ENCODE data around the gene IFNA5. TPM values are rescaled to one million over a fixed set of nuclear protein-coding genes. Genes with fewer than 3 reads are reported as not detected.

IFNA5 gene
- total RNA-seq, 2 donors from 2014 or later = not detected

DNA sequence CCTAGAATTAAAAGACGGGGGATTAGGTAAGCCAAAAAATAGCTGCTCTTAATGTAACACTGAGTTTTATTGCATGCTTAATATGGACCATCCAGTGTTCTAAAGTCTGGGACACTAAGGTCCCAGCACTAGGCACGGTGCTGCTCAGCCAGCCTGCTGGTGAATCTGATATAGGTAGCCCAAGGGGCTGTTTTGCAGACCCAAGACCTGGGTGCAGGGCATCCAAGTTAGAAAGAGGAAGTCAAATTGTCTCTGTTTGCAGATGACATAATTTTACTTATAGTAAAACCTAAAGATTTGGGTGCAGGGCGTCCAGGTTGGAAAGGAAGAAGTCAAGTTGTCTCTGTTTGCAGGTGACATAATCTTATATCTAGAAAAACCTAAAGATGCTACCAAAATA is 17.8 kb downstream of the IFNA5 start:
- no peaks in the 10 kb centered on the region for H3K27me3 ChIP-seq
- no peaks in the 10 kb centered on the region for H3K36me3 ChIP-seq
- DNase-seq (ENCODE audit: low spot score) = no peak

DNA sequence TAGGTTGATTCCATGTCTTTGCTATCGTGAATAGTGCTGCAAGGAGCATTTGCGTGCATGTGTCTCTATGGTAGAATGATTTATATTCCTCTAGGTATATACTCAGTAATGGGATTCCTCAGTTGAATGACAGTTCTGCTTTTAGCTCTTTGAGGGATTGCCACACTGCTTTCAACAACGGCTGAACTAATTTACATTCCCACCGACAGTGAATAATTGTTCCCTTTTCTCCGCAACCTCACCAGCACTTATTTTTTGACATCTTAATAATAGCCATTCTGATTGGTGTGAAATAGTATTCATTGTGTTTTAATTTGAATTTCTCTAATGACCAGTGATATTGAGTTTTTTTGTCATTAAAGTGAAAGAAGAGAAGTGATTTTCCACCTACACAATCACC is 18.5 kb downstream of the IFNA5 start:
- no peaks in the 10 kb centered on the region for H3K36me3 ChIP-seq
- no peaks in the 10 kb centered on the region for H3K27me3 ChIP-seq
- no peaks in the 10 kb centered on the region for H3K9me3 ChIP-seq
- TF ChIP-seq, protein P1, sequence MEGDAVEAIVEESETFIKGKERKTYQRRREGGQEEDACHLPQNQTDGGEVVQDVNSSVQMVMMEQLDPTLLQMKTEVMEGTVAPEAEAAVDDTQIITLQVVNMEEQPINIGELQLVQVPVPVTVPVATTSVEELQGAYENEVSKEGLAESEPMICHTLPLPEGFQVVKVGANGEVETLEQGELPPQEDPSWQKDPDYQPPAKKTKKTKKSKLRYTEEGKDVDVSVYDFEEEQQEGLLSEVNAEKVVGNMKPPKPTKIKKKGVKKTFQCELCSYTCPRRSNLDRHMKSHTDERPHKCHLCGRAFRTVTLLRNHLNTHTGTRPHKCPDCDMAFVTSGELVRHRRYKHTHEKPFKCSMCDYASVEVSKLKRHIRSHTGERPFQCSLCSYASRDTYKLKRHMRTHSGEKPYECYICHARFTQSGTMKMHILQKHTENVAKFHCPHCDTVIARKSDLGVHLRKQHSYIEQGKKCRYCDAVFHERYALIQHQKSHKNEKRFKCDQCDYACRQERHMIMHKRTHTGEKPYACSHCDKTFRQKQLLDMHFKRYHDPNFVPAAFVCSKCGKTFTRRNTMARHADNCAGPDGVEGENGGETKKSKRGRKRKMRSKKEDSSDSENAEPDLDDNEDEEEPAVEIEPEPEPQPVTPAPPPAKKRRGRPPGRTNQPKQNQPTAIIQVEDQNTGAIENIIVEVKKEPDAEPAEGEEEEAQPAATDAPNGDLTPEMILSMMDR (IDR thresholded peaks at IDR 0.05) = no peak
- DNase-seq (ENCODE audit: low spot score) = no peak
- H3K4me3 ChIP-seq = no peak overlapping the region
- H3K27ac ChIP-seq = no peak overlapping the region
- no peaks in the 10 kb centered on the region for H3K4me1 ChIP-seq

More for the DNA sequence above, 17.8 kb downstream of the IFNA5 start:
- Histone ChIP-seq H3K4me1 (no peaks in the 10 kb centered on the region), H3K9me3 (no peaks in the 10 kb centered on the region), H3K27ac (no peak overlapping the region), H3K4me3 (no peak overlapping the region)
- TF ChIP-seq, protein P1 (IDR thresholded peaks at IDR 0.05) = no peak

DNA sequence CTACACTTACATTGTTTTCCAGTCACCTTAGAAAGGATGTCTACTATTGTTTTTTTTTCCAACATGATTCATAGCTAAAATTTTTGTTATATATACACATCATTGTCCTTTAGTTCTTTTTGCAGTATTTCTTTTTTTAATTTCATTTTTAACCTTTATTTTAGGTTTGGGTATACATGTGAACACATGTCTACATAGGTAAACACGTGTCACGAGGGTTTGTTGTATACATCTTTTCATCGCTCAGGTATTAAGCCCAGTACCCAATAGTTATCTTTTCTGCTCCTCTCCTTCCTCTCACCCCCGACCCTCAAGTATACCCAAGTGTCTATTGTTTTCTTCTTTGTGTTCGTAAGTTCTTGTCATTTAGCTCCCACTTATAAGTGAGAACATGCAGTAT is 19.0 kb downstream of the IFNA5 start:
- H3K4me1 ChIP-seq = no peaks in the 10 kb centered on the region
- no peak overlapping the region for H3K4me3 ChIP-seq
- DNase-seq (ENCODE audit: low spot score) = no peak
- H3K27me3 ChIP-seq = no peaks in the 10 kb centered on the region
- no peak overlapping the region for H3K27ac ChIP-seq
- H3K9me3 ChIP-seq = no peaks in the 10 kb centered on the region
- TF ChIP-seq, protein P1 (IDR thresholded peaks at IDR 0.05) = no peak
- no peaks in the 10 kb centered on the region for H3K36me3 ChIP-seq

DNA sequence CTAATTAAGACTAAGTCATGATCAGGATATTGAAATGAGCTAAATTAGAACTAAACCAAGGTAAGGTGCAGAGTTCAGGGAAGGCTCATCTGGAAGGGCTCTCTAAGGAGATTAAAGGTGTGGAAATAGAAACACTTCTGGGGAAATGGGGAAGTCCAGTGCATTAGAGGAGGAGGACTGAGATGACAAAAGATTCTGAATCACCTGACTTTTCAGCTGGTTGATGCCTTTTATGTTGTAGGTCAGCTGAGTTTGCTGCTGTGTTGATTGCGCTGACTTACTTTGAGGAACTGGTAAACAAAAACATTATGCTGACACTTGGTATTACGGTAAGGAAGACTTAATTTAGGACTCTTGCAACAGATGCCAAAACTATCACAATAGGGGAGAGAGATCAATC is 23.8 kb downstream of the IFNA5 start:
- H3K9me3 ChIP-seq = no peaks in the 10 kb centered on the region
- TF ChIP-seq, protein P1 (IDR thresholded peaks at IDR 0.05) = no peak
- no peak for DNase-seq (ENCODE audit: low spot score)
- no peaks in the 10 kb centered on the region for H3K4me1 ChIP-seq
- H3K27me3 ChIP-seq = no peaks in the 10 kb centered on the region
- H3K36me3 ChIP-seq = no peaks in the 10 kb centered on the region
- H3K4me3 ChIP-seq = no peak overlapping the region
- H3K27ac ChIP-seq = no peak overlapping the region

DNA sequence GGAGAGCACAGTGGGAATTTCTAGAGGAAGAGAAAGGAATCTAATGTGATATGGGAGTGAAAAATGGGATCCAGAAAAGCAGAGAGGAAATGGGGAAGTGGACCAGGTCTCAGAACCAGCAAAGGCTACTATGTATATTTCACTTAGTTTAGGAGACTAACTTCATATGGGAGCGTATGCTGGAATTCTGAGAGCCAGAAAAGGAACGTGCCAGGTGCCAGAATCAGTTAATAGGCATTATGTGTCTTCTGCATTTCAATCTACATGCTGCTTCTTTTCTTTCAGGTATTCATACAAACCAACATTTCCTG is 36.8 kb downstream of the IFNA5 start:
- TF ChIP-seq, protein P1 (IDR thresholded peaks at IDR 0.05) = no peak
- DNase-seq (ENCODE audit: low spot score) = no peak
- Histone ChIP-seq H3K27me3 (no peaks in the 10 kb centered on the region), H3K36me3 (no peaks in the 10 kb centered on the region), H3K4me3 (no peak overlapping the region), H3K27ac (no peak overlapping the region), H3K9me3 (no peaks in the 10 kb centered on the region), H3K4me1 (no peaks in the 10 kb centered on the region)

DNA sequence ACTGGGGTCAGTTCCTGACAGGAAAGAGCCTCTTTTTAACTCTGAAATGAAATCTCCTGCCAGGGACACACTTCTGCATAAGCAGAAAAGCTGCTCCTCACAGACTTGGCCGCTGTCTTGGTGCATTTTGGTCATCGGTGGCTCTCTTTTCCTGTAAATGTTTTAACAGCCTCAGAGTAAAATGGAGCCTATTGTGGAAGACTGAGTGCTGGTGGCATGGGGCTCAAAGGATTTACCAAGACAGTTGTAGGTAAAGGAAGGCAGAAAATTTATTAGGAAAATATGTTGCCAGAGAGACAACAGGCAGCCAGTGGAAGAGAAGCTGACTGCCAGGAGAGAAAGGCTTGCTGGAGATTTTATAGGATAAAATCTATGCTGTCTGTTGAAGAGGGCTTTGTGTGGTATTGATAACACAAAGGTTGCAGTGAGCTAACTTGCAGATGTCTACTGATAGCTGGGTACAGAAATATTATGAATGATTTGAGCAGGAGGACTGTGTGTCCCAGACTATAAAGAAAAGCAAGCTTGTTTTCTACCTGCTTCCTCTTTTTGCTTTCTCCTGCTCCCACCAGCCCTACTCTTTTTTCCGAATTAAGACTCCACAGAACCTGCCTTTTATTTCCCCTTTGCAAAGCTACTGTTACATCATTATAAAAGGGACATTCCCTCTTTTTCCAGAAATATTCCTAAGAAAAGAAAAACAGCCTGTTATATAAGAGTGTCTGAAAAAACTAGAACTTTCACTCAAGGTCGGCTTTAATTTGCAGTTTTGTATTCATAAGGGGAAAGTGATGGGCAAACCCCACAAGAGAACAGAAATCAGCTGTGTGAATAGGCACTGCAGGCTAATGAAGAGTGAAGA is 37.4 kb downstream of the IFNA5 start:
- TF ChIP-seq, protein P1 (IDR thresholded peaks at IDR 0.05) = no peak

More for the DNA sequence above, 37.4 kb downstream of the IFNA5 start:
- Histone ChIP-seq H3K4me1 (no peaks in the 10 kb centered on the region), H3K4me3 (no peak overlapping the region), H3K9me3 (no peaks in the 10 kb centered on the region), H3K36me3 (no peaks in the 10 kb centered on the region), H3K27me3 (no peaks in the 10 kb centered on the region), H3K27ac (no peak overlapping the region)
- no peak for DNase-seq (ENCODE audit: low spot score)
